Thoracic aorta (tissue), 2 donors: ENCODE results near the gene NID1. TPM values are rescaled to one million over a fixed set of nuclear protein-coding genes. Genes with fewer than 3 reads are reported as not detected.
"Not testable (repeated sequence)": the region's sequence is repeated elsewhere in the genome, so short reads cannot be mapped to it uniquely, and the experiment has no call there.

Experiments
- ATAC-seq: fragments of 150-250 bp; one replicate; pipeline ENCODE4 v1.8.0; 2017; ENCODE audit warnings: low read depth; ENCODE audit not compliant: insufficient number of reproducible peaks, low FRiP score
- DNase-seq: peaks from one replicate; pipeline ENCODE4 v3.0.0-alpha.2; 2020; ENCODE audit warnings: low spot score
- H3K27ac ChIP-seq, 2 donors: fragments of 200-600 bp; sonication (generic); 1 replicate in 1 of 2; 2 replicates in 1 of 2; pipeline ENCODE4 v1.5.1; 2016; ENCODE audit warnings: mild to moderate bottlenecking in 2 of 2, moderate library complexity in 2 of 2
- H3K27me3 ChIP-seq: fragments of 200-600 bp; sonication (generic); replicated peaks from 2 replicates; pipeline ENCODE4 v1.6.0; 2016; ENCODE audit warnings: mild to moderate bottlenecking; ENCODE audit not compliant: insufficient read depth
- H3K36me3 ChIP-seq: fragments of 200-600 bp; sonication (generic); one replicate; pipeline ENCODE4 v1.5.1; 2016
- H3K4me1 ChIP-seq, 2 donors: fragments of 200-600 bp; sonication (generic); 1 replicate in 1 of 2; 2 replicates in 1 of 2; pipeline versions ENCODE4 v1.5.1 to v1.6.0; 2016; ENCODE audit warnings: low read depth in 2 of 2, mild to moderate bottlenecking in 1 of 2; ENCODE audit not compliant: control insufficient read depth in 1 of 2
- H3K4me3 ChIP-seq: fragments of 200-600 bp; sonication (generic); 2 replicates; pipeline ENCODE4 v1.5.1; 2016; ENCODE audit warnings: mild to moderate bottlenecking
- H3K9me3 ChIP-seq: fragments of 200-600 bp; sonication (generic); 2 replicates; pipeline ENCODE4 v1.5.1; 2016
- CTCF ChIP-seq: fragments of 200-600 bp; sonication (generic); IDR thresholded peaks from one replicate; pipeline ENCODE4 v1.5.1; 2019; ENCODE audit warnings: antibody characterized with exemption
- total RNA-seq, 2 donors: library from RNA; depleted of rRNA; stranded (reverse); fragments of >200 nt; gene quantifications; one replicate each; pipeline versions ENCODE4 v1.1.0 to v1.2.3, GENCODE V29; 2016

The NID1 gene
- total RNA-seq, 2 donors from 2014 or later = 82.4 to 95.5 TPM

GRCh38 chr1:235928197-235928596, 136.7 kb downstream of the NID1 start:
- no peak overlapping the region for H3K4me3 ChIP-seq
- TF ChIP-seq CTCF = no peak
- ATAC-seq = no peak
- H3K9me3 ChIP-seq = no peaks in the 10 kb centered on the region
- no peaks in the 10 kb centered on the region for H3K36me3 ChIP-seq
- H3K27me3 ChIP-seq = no peaks in the 10 kb centered on the region
- H3K27ac ChIP-seq = no peak overlapping the region
- H3K4me1 ChIP-seq = peaks cover 0 to 7% of the 10 kb centered on the region in 2 donors
- DNase-seq = no peak

- not testable (repeated sequence) for H3K4me1 ChIP-seq, H3K27me3 ChIP-seq, H3K27ac ChIP-seq, H3K4me3 ChIP-seq, DNase-seq, ATAC-seq, H3K36me3 ChIP-seq, H3K9me3 ChIP-seq
Observed at GRCh38 chr1:235927551-235927950, 137.3 kb downstream of the NID1 start.

Other genes with a start within 250 kb of the NID1 start
- gene LYST, start 198.2 kb downstream of the NID1 start, total RNA-seq = 10 to 100 TPM; 32.5 to 32.8 TPM
- 10 to 100 TPM; 17.2 to 39.0 TPM for gene GPR137B, start 77.4 kb upstream of the NID1 start, total RNA-seq
- gene ERO1B, start 216.9 kb upstream of the NID1 start, total RNA-seq = 10 to 100 TPM; 20.8 to 33.3 TPM